Ectodermal cell (in vitro differentiated cells): Measurements from ENCODE around the gene KCNIP2.

Experiments
- H3K27ac ChIP-seq: 2 replicates; pipeline ENCODE4 v1.7.0; 2013; ENCODE audit warnings: mild to moderate bottlenecking, low read depth, low read length; ENCODE audit not compliant: insufficient read depth, poor library complexity, severe bottlenecking
- H3K27me3 ChIP-seq: 2 replicates; pipeline ENCODE4 v1.7.0; 2013; ENCODE audit warnings: mild to moderate bottlenecking, low read length; ENCODE audit not compliant: insufficient read depth, control insufficient read depth, poor library complexity, severe bottlenecking
- H3K36me3 ChIP-seq: one replicate; pipeline ENCODE4 v1.7.0; 2013; ENCODE audit warnings: low read length; ENCODE audit not compliant: control insufficient read depth, insufficient read depth
- H3K4me1 ChIP-seq: one replicate; pipeline ENCODE4 v1.7.0; 2013; ENCODE audit warnings: low read length; ENCODE audit not compliant: control insufficient read depth, insufficient read depth
- H3K4me3 ChIP-seq: 2 replicates; pipeline ENCODE4 v1.7.0; 2013; ENCODE audit warnings: low read depth, low read length, control low read depth; ENCODE audit not compliant: insufficient read depth
- H3K9me3 ChIP-seq: 2 replicates; pipeline ENCODE4 v1.7.0; 2013; ENCODE audit warnings: mild to moderate bottlenecking, low read length, moderate library complexity; ENCODE audit not compliant: control insufficient read depth
- WGBS, 2 experiments: methylation state at CpG; one replicate each; pipeline ENCODE4 v1.1.7; 2013; ENCODE audit warnings: missing lambda C conversion rate in 2 of 2; 5-methylcytosine and 5-hydroxymethylcytosine counted together

KCNIP2 gene

DNA sequence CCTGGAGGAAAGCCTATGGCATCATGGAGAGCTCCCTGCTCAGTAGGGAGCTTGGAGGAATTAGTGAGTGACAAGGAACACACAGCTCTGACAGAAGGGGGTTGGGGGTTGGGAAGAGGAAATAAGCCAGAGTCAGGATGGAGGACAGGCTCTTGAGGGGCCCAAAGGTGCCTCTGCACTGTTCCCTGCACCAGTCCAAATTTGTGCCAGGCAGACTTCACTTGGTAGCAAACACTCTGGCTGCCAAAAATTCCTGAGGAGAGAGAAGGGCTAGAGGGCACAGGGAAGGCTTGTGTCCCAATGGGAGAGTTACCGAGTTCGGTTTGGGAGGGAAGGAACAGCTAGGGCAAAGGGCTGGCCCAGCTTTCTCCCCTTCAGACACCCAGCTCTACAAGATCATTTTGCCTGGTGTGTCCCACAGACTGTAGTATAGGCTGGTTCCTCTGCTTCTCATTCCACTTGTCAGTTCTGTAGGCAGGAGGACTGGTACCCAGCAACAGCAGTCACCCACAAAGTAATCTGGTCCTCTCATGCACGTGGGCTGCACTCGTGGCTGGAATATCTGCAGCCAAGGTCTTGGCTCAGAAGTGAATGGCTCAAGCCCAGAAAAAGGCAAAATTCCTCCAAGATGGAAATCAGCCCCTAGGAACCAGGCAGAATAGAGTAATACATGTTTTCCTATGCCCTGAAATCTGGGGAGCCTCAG, 8.0 kb upstream of the KCNIP2 start:
- Histone ChIP-seq H3K9me3 (no peaks in the 10 kb centered on the region), H3K36me3 (no peaks in the 10 kb centered on the region), H3K27me3 (no peaks in the 10 kb centered on the region), H3K27ac (no peak overlapping the region), H3K4me1 (peaks cover 13% of the 10 kb centered on the region), H3K4me3 (no peak overlapping the region)
- 87 to 89% methylated on average over 4 of the region's 4 CpGs for WGBS, 2 experiments

DNA sequence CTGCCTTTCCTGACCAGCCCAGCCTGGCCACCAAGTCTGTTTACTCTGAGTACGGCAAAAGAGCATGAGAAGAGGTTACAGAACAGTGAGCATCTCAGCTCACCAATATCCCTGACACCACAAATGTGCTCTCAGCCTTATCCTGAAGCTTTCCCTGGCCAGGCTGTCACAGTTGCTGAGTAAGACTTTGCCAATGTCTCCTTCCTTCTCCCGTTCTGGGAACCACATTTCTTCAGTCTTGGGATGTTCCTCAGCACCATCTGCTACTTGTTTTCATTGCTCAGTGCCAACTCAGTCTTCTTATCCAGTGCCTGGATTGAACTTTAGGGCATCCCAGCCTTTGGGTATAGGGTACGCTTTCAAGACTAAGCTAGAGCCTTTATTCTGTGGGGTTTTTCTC, 7.1 kb upstream of the KCNIP2 start:
- no peak overlapping the region for H3K27ac ChIP-seq
- WGBS, 2 experiments, result 87 to 91% methylated on average over 3 of the region's 3 CpGs
- H3K9me3 ChIP-seq, result no peaks in the 10 kb centered on the region
- no peaks in the 10 kb centered on the region for H3K27me3 ChIP-seq
- no peaks in the 10 kb centered on the region for H3K36me3 ChIP-seq
- no peak overlapping the region for H3K4me3 ChIP-seq
- H3K4me1 ChIP-seq, result peaks cover 13% of the 10 kb centered on the region

DNA sequence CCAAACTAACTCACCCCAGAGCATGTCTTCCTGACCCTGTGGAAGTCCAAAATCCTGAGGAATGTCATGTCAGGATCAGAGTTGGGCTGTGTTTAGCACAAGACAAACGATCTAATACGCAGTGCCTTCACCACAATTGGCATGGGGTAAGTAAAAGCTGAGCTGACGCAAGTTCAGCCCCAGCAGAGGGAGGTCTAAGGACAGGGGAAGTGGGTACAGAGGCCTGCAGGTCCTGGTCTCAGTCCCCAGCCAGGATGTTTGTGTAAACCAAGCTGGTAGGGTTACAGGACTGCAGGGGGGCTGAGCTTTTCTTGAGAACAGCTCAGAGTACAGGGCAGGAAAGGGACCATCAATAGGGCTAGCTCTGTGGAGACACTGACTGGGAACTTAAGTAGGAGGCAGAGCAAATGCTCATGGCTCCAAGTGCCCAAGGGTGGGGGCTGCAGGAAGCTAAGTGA, 5.3 kb upstream of the KCNIP2 start:
- H3K27ac ChIP-seq, result no peak overlapping the region
- no peaks in the 10 kb centered on the region for H3K9me3 ChIP-seq
- peaks cover 25% of the 10 kb centered on the region for H3K4me1 ChIP-seq
- no peak overlapping the region for H3K4me3 ChIP-seq
- no peaks in the 10 kb centered on the region for H3K36me3 ChIP-seq
- H3K27me3 ChIP-seq, result peaks cover 10% of the 10 kb centered on the region
- WGBS, 2 experiments, result 91 to 92% methylated on average over 3 of the region's 3 CpGs

DNA sequence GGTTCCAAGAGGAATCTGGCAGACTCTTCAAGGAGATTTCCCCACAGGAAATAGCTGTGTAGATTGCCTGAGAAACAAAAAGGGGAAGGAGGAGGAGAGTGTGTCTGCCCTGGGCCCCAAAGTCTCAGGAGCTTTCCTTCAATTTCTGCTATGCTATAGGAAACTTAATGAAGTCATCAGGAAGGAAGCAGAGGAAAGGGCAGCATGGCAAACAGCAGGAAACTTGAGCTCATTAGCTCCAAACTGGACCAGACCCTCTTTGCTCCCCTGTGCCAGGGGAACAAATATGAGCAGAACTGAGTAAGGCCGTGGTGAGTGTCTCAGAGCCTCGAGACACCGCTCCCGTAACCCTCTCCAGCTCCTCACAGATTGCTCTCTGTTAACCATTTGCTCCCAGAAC, 4.8 kb upstream of the KCNIP2 start:
- WGBS, 2 experiments, result 79 to 84% methylated on average over 4 of the region's 4 CpGs
- Histone ChIP-seq H3K4me3 (no peak overlapping the region), H3K4me1 (peaks cover 25% of the 10 kb centered on the region), H3K27me3 (peaks cover 13% of the 10 kb centered on the region), H3K36me3 (no peaks in the 10 kb centered on the region), H3K9me3 (no peaks in the 10 kb centered on the region), H3K27ac (no peak overlapping the region)

DNA sequence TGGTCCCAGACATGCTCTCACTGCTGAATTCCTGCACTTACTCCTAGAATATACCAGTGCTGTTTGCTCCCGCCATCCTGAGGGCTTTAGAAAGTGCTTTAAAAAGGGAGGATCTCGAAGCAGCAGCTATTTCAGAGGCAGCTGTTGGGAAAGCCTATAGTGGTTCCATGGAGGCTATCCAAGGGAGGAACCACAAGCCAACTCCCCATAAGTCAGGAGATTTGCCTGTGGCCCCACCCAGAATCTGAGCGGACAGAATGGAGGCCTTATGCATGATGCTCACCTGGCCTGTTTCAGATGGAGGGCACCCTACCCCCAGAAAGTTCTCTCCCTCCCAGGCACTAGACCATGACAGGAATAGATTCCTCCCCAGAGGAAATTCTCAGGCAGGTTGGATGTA, 2.3 kb upstream of the KCNIP2 start:
- H3K27ac ChIP-seq, result no peak overlapping the region
- no peaks in the 10 kb centered on the region for H3K36me3 ChIP-seq
- peaks cover 27% of the 10 kb centered on the region for H3K4me1 ChIP-seq
- no peak overlapping the region for H3K4me3 ChIP-seq
- H3K27me3 ChIP-seq, result peaks cover 35% of the 10 kb centered on the region
- H3K9me3 ChIP-seq, result no peaks in the 10 kb centered on the region
- WGBS, 2 experiments, result 92 to 95% methylated on average over 3 of the region's 3 CpGs

DNA sequence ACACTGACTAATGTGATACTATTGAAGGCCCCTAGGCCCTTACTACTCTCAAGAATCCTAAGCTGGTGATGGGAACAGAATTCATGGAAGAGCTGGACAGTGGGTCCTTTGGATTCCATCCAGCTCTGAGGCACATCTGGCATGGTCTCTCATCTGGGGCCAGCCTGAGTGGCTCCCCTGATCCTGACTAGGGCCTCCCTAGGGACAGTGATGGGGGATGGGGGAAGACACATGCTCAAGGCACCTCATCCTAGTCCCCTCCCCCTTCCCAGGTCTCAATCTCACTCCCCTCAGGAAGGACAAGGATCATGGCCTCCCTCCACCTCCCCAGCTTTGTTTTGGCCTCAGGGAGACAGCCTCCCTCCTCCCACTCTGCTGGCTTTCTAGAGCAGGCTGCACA, 1.8 kb downstream of the KCNIP2 start:
- H3K27me3 ChIP-seq, result peaks cover 35% of the 10 kb centered on the region
- no peaks in the 10 kb centered on the region for H3K9me3 ChIP-seq
- no peak overlapping the region for H3K27ac ChIP-seq
- no peak overlapping the region for H3K4me3 ChIP-seq
- H3K36me3 ChIP-seq, result no peaks in the 10 kb centered on the region
- peaks cover 33% of the 10 kb centered on the region for H3K4me1 ChIP-seq

DNA sequence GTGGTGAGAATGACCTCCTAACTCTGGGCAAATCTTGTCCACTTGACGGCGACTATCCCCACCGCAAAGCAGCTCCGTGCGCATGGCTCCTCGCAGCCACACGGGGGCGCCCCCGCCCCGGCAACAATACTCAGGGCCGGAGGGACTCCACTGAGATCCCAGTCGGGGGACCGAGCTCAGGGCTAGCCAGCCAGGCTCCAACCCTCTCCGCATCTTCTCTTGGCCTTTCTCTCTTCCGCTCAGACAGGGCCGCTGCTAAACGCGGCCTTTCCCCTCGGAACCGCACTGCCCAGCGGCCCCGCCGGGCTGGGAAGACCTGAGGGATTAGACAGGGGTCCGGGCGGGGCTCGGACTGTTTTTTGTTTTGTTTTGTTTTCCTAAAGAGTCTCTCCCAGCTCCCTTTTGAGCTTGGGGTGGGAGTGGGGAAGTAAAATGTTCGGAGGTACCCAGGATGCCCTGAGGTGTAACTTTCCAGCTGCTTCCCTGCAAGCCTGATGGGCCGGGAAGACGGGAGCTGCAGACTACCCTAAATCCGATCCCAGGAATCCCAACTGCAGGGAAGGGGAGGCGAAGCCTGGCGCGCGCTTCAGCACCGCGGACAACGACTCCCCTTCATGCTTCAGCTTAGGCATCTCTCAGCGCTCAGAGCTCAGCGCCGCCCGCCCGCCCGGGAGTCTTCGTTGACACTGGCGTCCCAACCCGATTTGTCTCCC, 2.7 kb downstream of the KCNIP2 start:
- Histone ChIP-seq H3K4me1 (peaks cover 33% of the 10 kb centered on the region), H3K27me3 (peaks cover 35% of the 10 kb centered on the region), H3K36me3 (no peaks in the 10 kb centered on the region), H3K4me3 (peak overlapping the region; percentile 57), H3K9me3 (no peaks in the 10 kb centered on the region), H3K27ac (no peak overlapping the region)
- WGBS, 2 experiments, result 2% methylated on average over 46 of the region's 46 CpGs

DNA sequence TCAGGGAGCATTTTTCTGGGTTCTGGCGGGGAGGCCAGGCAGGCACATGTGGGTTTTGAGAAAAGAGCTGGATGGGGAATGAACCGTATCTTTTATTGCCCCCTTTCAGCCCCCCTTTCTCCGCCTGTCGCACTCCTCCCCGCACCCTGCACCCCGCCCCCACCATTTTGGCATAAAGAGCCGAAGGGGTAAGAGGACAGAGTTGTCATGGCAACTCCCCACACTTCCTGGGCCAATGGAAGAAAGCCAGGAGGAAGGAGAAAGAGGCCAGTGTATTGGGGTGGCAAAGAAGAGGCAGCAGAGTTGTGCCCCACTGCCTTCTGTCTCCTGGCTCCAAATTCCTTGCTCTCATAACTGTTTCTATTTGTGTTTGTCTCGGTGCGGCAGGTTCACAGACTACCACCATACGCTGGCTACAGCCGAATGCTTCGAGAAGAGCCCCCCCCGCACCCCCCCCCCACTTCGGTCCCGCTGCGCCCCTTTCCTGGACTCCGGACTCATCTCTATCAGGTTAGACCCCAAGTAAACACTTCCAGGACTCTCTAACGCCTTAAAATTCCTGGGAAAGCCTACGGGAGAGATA, 3.4 kb downstream of the KCNIP2 start:
- Histone ChIP-seq H3K4me3 (peak overlapping the region; percentile 57), H3K36me3 (no peaks in the 10 kb centered on the region), H3K4me1 (peaks cover 39% of the 10 kb centered on the region), H3K27me3 (peaks cover 35% of the 10 kb centered on the region), H3K27ac (no peak overlapping the region), H3K9me3 (no peaks in the 10 kb centered on the region)
- WGBS, 2 experiments, result 2 to 4% methylated on average over 17 to 19 of the region's 19 CpGs

DNA sequence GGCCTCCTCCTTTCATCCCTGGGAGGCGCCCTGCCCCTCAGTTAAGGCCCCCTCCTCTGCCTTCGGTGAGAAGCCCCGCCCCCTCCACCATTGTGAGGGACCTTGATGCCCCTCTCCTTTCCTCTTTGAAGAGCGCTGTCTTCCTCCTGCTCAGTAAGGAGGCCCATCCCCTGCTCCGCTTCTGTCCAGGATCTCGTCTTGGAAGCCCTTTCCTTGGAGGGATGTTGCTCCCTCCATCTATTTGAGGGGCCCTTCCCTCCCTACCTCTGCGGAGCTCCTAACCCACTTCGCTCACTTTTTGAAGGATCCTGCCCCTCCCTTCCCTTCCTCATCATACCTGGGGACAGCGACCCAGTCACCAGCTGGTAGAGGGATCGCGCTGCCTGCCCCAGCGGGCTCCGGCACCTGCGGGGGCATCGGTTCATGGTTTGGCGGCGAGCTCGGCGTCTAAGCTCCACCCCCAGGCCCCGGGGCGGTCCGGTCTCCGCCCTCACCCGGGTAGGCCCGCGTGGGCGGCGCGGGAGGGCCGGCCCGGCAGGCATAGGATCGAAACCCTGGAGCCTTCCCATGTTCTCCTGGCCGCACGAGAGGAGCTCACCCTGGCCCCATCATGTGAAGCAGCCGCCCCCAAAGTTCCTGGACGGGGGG, 4.1 kb downstream of the KCNIP2 start:
- Histone ChIP-seq H3K27me3 (peaks cover 30% of the 10 kb centered on the region), H3K27ac (no peak overlapping the region), H3K9me3 (no peaks in the 10 kb centered on the region), H3K4me1 (peaks cover 35% of the 10 kb centered on the region), H3K4me3 (peak overlapping the region; percentile 57), H3K36me3 (no peaks in the 10 kb centered on the region)
- WGBS, 2 experiments, result 1% methylated on average over 36 of the region's 36 CpGs

DNA sequence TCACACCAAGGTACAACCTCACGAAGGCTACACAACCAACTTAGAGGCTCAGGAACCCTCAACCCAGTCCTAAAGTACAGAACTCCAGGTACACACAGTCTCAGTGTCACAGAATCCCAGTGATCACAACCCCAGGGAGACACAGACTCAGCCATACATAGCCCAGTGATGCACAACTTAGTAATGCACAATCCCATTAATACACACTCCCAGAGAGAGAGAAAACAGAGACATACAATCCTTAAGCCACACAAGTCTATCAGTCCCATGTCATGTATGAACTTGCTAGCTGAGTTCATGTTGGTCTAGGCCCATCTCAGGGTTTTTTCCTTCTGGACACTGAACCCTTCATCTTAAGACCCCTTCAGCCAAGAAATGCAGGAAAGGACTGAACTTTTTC, 4.6 kb downstream of the KCNIP2 start:
- H3K27me3 ChIP-seq, result peaks cover 25% of the 10 kb centered on the region
- 87 to 90% methylated on average over 1 of the region's 1 CpG for WGBS, 2 experiments
- H3K27ac ChIP-seq, result no peak overlapping the region
- H3K36me3 ChIP-seq, result no peaks in the 10 kb centered on the region
- peak overlapping the region; percentile 57 for H3K4me3 ChIP-seq
- peaks cover 29% of the 10 kb centered on the region for H3K4me1 ChIP-seq
- no peaks in the 10 kb centered on the region for H3K9me3 ChIP-seq
